HTR-8/SVneo (cell line): ENCODE measurements around the gene TFF1.

Experiments used
- DNase-seq: peaks from one replicate; pipeline ENCODE4 v3.0.0; 2011; ENCODE audit warnings: low spot score, mixed read lengths; ENCODE audit not compliant: insufficient read length
- FAIRE-seq: peaks from 2 replicates; lab custom pipeline; 2011; peaks lifted over from hg19 to GRCh38; lab: Jason Lieb, UNC

Gene TFF1

GRCh38 chr21:42330380-42331371 is 35.7 kb downstream of the TFF1 start:
- no peak for FAIRE-seq

GRCh38 chr21:42324896-42325295 is 41.4 kb downstream of the TFF1 start:
- DNase-seq (no peak), FAIRE-seq (no peak)

More at GRCh38 chr21:42330380-42331371, 35.7 kb downstream of the TFF1 start:
- DNase-seq, result no peak

- DNase-seq, result no peak
- FAIRE-seq, result no peak
These were observed 44.5 kb downstream of the TFF1 start for GRCh38 chr21:42321845-42322244.

GRCh38 chr21:42321231-42321630 is 45.1 kb downstream of the TFF1 start:
- FAIRE-seq (no peak), DNase-seq (no peak)

GRCh38 chr21:42320791-42321190 is 45.5 kb downstream of the TFF1 start:
- DNase-seq, result no peak
- no peak for FAIRE-seq

DNA sequence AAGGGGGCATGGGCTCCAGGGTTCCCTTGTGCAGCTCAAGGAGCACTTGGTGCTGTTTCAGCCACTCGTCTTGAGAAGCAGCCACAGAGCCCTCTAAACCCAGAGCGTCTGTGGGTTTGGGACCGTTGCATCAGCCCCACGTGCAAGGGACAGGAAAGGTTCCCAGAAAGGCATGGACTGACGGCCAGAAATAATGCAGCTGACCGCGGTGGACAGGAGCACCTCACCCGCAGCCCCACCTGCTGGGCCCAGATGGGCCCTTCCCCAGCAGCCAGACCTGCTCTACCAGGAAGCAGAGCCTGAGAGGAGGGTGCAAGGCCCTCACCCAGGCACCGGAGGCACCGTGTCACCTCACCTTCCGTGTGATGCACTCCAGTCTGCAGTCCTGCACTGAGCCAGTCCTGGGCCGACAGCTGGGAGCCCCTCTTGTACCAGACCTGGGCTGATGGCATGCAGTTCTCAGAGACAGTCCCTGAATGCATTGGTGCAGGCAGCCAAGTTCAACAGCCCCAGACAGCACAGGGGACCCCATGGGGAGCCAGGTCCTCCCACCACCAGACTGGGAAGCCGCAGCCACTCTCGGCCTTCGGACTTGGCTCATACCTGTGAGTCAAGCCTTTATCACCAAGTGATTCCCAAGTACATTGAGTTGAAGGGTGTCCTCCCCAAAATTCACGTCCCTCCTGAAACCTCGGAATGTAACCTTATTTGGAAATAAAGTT is 46.3 kb downstream of the TFF1 start:
- FAIRE-seq (no peak), DNase-seq (no peak)

DNA sequence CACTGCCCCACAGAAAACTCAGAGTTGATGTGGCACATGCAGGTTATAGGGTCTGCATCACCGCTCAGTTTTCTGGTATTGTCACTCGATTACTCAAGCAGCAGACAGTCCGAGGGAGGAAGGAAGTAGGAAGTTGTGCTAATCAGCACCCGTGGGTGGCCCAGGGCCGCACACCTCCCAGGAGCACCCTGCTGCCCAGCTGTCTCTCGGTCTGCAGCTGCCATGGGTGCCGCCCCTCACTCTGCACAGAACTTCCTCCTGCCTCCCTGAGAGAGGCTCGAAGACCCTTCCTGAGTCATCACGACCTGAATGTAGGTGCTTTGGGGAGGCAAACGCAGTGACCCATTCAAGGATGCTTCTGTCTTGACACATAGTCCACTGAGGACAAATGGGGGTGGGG is 47.0 kb downstream of the TFF1 start:
- no peak for DNase-seq
- FAIRE-seq, result no peak

DNA sequence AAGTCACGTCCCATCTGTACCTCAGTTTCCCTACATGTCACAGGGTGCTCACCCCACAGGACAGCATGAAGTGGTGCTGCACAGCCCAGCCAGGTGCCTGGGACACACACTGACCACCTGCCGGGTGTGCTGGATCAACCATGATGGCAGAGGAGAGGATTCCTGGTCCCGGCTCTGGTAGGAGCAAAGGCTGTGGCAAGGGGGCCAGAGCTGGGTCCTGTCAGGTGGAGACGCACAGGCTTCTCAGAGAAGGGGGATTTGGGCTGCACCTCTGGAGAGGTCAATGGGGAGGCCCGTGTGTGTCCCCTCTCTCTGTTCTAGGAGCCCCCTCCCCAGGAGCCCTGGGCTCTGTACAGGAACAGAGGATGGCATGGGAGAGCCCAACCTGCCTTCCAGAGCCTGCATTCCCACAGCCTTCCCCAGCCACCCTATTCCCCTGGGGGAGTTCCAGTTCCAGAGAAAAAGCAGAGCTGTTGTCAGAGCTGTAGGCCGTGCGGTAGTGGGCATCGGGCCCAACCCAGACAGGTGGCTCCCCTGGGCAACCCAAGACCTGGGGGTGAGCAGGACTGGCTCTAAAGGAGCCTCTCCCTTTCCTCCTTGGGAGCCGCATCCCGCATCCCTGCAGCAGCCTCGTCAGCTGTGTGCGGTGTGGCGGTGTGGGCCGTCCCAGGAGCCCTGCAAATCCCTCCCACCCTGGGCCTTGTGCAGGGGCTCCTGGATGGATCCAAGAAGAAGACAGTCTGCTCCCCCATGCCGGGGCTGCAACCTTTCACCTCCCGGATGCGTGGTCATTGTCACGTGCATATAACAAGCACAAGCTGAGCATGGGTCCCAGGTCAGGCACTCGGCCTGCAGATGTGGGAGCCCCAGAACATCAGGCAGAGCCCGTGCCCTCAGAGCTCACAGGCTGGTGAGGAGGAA is 48.2 kb downstream of the TFF1 start:
- DNase-seq, result no peak

DNA sequence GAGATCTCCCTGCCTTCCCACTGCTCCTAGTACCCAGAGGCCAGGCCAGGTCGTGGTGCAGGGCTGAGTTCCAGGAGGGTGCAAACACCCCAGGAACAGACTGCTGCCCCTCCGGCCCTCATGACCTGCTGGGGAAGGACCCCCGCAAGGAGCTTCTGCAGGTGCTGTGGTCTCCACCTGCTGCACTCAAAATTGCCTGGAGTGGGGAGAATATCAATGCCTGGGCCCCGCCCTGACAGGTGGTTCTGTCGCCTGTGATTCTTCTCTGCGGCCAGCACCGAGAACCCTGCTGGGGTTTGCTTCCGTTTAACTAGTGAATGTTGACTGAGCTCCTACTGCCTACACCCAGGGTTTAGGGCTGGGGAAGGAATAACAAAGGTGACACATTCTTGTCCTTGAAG is 49.0 kb downstream of the TFF1 start:
- FAIRE-seq (no peak), DNase-seq (no peak)

More for the DNA sequence above, 48.2 kb downstream of the TFF1 start:
- FAIRE-seq, result no peak

- no peak for FAIRE-seq
- no peak for DNase-seq
These were observed 49.4 kb downstream of the TFF1 start for GRCh38 chr21:42316891-42317290.

- DNase-seq, result no peak
These were observed 50.9 kb downstream of the TFF1 start, which contains the start of gene TFF3 for GRCh38 chr21:42315296-42315891. Gene TFF3 (minus strand): TSS chr21:42315409. CDS start chr21:42315374, 35 bp downstream.

DNA sequence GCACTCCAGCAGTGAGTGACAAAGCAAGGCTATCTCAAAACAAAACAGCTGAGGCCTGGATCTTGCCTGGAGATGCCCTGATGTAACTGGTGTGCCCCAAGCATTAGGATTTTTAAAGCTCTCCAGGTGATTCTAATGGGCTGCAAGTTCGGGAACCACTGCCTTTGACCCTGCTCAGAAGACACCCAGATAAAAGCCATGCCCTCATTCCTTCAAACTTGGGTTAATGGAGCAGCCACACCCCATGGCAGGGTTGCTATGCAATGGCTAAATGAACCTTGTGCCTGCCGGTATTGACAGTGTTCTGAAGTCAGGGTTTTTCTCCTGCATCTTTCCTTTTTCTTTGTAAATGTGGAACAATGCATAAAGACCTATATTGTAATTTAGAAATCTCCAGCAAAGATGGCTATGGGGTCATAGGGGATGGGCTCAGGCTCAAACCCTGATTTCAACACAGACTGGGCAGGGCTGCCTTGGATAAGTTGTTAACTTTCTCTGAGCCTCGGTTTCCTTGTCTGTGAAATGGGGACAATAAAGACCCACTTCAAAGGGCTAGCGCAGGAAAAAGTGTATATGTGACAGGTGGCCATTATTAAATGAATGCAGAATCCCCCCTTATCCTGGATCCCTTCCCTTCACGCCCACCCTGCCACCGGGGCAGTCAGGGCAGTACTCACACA is 51.6 kb downstream of the TFF1 start:
- no peak for DNase-seq
- FAIRE-seq, result no peak

More at GRCh38 chr21:42315296-42315891, 50.9 kb downstream of the TFF1 start, which contains the start of gene TFF3:
- FAIRE-seq, result no peak

DNA sequence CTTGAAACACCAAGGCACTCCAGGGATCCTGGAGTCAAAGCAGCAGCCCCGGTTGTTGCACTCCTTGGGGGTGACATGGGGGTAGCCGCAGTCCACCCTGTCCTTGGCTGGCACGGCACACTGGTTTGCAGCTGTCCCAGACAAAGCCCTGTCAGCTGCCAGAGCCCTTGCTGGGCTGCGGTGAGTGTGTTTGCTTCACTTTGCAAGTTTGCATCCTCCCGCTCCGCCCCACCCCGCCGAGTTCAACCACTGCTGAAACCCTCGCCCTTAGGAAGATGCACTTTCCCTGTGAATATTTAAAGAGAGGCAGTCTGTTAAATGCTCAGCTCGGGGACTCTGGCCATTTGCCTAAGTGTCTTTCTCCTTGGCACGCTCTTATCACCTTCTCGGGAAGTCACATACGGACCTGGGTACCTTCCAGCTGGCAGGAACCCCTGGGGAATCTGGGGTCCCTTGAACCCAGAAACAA is 52.8 kb downstream of the TFF1 start:
- DNase-seq, result no peak
- FAIRE-seq, result no peak

DNA sequence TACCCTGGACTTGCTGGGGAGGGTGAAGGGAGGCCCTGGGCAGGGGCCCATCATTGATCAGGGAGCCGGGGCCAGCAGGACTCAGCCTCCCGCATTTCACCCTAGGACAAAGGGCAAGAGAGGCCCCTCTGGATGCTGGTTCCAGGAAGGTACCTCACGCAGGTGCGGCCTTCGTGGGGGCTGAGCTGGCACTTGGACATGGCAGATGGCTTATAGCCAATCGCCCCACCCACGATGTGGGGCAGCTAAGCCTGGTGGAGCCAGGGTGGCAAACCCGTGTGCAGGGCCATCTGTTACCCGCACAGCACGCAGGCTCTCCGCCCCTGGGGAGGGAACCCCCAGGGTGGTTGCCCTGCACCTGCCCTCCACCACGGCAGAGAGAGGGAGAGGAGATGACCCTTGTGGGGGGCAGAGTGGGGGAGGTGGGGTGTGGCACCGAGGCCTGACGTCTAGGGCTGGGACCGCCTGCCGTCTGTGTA is 53.7 kb downstream of the TFF1 start:
- FAIRE-seq (no peak), DNase-seq (no peak)
